ENCODE measurements around the gene PITPNC1.

The PITPNC1 gene

GRCh38 chr17:67449065-67449464 lies 72.0 kb downstream of the PITPNC1 start:
- H3K4me3 ChIP-seq (ENCODE audit: control insufficient read depth, low read depth, low read length), result no peak overlapping the region
- TF ChIP-seq, protein P1, sequence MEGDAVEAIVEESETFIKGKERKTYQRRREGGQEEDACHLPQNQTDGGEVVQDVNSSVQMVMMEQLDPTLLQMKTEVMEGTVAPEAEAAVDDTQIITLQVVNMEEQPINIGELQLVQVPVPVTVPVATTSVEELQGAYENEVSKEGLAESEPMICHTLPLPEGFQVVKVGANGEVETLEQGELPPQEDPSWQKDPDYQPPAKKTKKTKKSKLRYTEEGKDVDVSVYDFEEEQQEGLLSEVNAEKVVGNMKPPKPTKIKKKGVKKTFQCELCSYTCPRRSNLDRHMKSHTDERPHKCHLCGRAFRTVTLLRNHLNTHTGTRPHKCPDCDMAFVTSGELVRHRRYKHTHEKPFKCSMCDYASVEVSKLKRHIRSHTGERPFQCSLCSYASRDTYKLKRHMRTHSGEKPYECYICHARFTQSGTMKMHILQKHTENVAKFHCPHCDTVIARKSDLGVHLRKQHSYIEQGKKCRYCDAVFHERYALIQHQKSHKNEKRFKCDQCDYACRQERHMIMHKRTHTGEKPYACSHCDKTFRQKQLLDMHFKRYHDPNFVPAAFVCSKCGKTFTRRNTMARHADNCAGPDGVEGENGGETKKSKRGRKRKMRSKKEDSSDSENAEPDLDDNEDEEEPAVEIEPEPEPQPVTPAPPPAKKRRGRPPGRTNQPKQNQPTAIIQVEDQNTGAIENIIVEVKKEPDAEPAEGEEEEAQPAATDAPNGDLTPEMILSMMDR (conservative IDR thresholded peaks at IDR 0.05; ENCODE audit: control insufficient read depth, insufficient read depth, low read depth, low read length), result no peak

DNA sequence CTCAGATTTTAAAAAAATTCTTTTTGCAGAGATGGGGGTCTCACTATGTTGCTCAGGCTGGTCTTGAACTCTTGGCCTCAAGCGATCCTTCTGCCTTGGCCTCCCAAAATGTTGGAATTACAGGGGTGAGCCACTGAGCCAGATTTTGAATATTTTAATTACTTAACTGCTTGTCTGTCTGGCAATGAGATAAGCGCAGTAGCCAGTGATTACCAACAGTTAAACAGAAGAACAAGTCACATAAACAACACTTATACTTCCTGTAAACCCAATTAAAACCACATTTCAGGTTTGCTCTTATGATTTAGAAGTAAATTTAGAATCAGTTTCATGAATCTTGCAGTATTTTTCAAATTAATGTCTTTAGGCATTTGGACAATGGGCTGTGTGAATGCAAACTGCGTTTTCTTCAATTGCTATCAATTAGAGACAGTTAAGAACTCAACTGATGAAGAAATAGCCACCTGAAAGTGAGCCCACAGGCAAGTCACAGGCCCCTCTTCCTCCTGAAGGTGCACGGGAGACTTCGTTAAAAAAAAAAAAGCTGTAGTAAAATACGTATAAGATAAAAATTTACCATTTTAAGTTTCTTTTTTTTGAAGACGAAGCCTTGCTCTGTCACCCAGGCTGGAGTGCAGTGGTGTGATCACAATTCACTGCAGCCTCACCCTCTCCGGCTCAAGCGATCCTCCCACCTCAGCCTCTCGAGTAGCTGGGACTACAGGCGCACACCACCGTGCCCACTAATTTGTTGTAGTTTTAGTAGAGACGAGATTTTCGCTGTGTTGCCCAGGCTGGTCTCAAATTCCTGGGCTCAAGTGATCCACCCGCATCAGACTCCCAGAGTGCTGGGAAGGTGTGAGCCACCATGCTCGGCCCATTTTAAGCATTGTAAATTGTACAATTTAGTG lies 73.0 kb downstream of the PITPNC1 start:
- no peak for DNase-seq (ENCODE audit: low read depth)
- TF ChIP-seq, protein P1 (conservative IDR thresholded peaks at IDR 0.05; ENCODE audit: control insufficient read depth, insufficient read depth, low read depth, low read length), result no peak
- H3K4me3 ChIP-seq (ENCODE audit: control insufficient read depth, low read depth, low read length), result no peak overlapping the region

More at GRCh38 chr17:67449065-67449464, 72.0 kb downstream of the PITPNC1 start:
- DNase-seq (ENCODE audit: low read depth), result no peak

GRCh38 chr17:67452681-67453554 lies 75.8 kb downstream of the PITPNC1 start:
- DNase-seq (ENCODE audit: low read depth), result no peak
- no peak overlapping the region for H3K4me3 ChIP-seq (ENCODE audit: control insufficient read depth, low read depth, low read length)

GRCh38 chr17:67456103-67456502 lies 79.0 kb downstream of the PITPNC1 start:
- no peak overlapping the region for H3K4me3 ChIP-seq (ENCODE audit: control insufficient read depth, low read depth, low read length)
- TF ChIP-seq, protein P1 (conservative IDR thresholded peaks at IDR 0.05; ENCODE audit: control insufficient read depth, insufficient read depth, low read depth, low read length), result no peak
- no peak for DNase-seq (ENCODE audit: low read depth)

More at GRCh38 chr17:67452681-67453554, 75.8 kb downstream of the PITPNC1 start:
- TF ChIP-seq, protein P1 (conservative IDR thresholded peaks at IDR 0.05; ENCODE audit: control insufficient read depth, insufficient read depth, low read depth, low read length), result no peak

GRCh38 chr17:67456889-67457288 lies 79.8 kb downstream of the PITPNC1 start:
- TF ChIP-seq, protein P1 (conservative IDR thresholded peaks at IDR 0.05; ENCODE audit: control insufficient read depth, insufficient read depth, low read depth, low read length), result no peak
- no peak overlapping the region for H3K4me3 ChIP-seq (ENCODE audit: control insufficient read depth, low read depth, low read length)
- DNase-seq (ENCODE audit: low read depth), result no peak

GRCh38 chr17:67458203-67458602 lies 81.1 kb downstream of the PITPNC1 start:
- no peak overlapping the region for H3K4me3 ChIP-seq (ENCODE audit: control insufficient read depth, low read depth, low read length)
- TF ChIP-seq, protein P1 (conservative IDR thresholded peaks at IDR 0.05; ENCODE audit: control insufficient read depth, insufficient read depth, low read depth, low read length), result no peak
- DNase-seq (ENCODE audit: low read depth), result no peak

Data from fibroblast of mammary gland (primary cell).